ENCODE results near the gene SYNM.

SYNM gene

DNA sequence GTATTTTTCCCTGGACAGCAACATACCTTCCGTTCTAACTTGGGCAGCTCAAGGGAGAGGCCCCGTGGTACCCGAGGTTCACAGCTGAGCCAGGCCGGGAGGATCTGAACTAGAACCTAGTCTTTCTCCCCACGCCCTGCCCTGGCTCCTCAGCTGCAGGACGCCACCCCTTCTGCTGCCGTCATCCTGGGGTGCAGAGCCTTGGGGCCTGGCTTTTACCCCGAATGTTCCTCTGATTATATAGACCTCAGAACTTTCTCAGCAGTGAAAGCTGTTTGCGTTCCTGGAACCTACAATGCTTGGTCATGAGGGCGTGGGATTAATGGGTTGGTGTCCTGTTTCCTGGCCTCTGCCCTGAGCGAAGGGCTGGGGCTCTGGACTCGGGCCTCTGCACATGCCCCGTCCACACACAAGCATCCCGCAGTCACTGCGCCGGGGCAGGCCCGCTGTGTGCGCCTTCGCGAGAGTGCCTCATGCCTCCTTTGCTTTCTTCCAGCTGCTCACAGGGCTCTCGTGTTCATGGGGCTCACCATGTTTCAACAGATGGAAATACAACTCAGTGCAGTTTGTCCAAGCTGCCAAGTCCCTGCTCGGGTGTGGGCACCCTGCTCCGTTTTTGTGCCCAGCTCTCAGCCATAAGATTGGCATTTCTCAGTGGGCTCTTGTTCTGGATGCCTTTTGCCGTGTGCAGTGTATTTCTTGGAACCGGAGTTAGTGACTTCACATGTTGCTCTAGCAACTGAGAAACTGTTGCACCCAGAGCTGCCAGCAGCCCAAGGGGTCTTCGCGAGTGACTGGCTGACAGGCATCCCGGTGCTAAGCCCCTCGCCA is 20.4 kb downstream of the SYNM start:
- DNase-seq: no peak

DNA sequence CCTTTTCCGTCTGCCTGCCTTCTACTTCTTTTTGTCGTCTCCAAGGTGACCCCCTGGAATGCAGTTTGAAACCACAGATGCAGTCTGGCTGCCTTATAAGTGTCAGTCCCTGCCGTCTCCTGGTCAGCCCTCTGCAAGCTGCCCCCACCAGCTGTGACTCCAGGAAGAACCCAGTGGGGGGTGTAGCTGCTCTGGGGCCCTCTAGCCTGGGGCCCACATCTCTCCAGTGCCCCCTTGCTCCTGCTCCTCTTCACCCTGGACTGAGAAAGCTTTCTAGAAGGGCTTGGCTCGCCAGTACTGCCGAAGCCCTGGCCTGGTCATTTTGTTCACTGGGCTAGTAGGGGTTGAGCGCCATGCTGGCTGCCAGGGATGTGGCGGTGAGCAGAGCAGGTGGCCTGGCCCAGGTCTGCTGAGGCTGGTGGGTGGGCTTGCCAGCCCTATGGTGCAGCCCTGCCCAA is 21.3 kb downstream of the SYNM start:
- DNase-seq: no peak

DNA sequence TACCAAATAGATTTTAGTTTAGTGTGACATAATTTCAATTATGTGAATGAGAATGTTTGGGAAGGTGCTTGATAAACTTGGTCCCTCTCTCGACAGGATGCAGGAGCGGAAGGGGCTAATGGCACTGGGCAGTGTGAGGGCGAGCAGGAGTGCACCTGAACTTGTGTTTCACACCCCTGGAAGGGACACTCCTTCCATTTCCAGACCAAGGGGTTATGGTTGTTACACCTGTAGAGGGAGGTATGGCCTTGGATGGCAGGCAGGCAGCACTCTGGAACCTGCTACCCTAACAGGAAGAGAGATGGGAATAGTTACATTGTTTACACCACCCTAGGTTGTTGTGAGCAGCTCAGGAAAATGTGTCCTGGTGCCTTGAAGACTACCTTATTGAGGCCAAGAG is 22.1 kb downstream of the SYNM start:
- DNase-seq: no peak

DNA sequence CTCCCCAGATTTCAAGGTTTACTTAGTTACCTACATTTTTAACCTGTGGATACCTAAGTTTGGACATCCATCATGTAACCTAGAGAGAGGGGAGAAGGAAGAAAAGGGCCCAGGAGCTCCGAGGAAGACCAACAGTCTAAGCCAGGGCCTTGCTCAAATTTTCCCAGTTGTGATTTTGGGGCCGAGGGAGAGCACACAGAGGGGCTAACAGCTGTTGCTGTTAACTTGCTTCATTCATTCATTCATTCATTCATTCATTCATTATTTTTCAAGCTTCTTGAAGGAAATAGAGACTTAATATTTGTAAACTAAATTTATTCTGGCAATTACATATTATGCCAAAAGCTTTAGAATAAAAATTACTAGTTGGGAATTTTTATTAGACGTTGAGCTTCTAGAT is 22.9 kb downstream of the SYNM start:
- no peak for DNase-seq

DNA sequence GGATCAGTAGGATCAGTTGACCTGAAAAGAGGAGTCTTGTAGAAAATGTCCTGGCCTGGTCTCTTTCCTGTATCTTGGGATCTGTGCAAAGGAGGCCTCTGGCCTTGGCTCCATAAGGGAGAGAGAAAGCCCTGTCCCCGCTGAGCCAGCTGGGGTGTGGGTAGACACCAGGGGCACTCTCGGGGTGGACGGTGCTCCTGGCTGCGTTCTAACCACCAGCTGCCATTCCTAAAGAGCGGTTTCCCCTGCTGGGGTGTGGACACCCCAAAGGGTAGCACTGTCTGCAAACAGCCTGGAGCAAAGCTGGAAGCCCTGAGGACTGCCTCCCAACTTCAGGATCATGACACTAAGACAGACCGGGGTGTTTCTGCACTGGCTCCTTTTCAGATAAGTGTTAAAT is 23.5 kb downstream of the SYNM start:
- DNase-seq: no peak

DNA sequence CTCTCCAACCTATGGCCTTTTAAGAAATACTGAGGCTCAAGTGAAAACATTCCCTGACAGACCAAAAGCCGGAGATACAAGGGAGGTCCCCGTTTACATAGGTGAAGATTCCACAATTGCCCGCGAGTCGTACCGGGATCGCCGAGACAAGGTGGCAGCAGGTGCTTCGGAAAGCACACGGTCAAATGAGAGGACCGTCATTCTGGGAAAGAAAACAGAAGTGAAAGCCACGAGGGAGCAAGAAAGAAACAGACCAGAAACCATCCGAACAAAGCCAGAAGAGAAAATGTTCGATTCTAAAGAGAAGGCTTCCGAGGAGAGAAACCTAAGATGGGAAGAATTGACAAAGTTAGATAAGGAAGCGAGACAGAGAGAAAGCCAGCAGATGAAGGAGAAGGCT is 24.8 kb downstream of the SYNM start:
- no peak for DNase-seq

DNA sequence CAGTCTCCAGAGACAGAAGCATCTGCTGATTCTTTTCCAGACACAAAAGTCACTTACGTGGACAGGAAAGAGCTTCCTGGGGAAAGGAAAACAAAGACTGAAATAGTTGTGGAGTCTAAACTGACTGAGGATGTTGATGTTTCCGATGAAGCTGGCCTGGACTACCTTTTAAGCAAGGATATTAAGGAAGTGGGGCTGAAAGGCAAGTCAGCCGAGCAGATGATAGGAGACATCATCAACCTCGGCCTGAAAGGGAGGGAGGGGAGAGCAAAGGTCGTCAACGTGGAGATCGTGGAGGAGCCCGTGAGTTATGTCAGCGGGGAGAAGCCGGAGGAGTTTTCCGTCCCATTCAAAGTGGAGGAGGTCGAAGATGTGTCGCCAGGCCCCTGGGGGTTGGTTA is 25.4 kb downstream of the SYNM start:
- no peak for DNase-seq

DNA sequence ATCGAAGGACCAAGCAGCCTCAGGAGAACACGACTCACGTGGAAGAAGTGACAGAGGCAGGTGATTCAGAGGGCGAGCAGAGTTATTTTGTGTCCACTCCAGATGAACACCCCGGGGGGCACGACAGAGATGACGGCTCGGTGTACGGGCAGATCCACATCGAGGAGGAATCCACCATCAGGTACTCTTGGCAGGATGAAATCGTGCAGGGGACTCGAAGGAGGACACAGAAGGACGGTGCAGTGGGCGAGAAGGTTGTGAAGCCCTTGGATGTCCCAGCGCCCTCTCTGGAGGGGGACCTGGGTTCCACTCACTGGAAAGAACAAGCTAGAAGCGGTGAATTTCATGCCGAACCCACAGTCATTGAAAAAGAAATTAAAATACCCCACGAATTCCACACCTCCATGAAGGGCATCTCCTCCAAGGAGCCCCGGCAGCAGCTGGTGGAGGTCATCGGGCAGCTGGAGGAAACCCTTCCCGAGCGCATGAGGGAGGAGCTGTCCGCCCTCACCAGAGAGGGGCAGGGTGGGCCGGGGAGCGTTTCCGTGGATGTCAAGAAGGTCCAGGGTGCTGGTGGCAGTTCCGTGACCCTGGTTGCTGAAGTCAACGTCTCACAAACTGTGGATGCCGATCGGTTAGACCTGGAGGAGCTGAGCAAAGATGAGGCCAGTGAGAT is 26.0 kb downstream of the SYNM start:
- no peak for DNase-seq

DNA sequence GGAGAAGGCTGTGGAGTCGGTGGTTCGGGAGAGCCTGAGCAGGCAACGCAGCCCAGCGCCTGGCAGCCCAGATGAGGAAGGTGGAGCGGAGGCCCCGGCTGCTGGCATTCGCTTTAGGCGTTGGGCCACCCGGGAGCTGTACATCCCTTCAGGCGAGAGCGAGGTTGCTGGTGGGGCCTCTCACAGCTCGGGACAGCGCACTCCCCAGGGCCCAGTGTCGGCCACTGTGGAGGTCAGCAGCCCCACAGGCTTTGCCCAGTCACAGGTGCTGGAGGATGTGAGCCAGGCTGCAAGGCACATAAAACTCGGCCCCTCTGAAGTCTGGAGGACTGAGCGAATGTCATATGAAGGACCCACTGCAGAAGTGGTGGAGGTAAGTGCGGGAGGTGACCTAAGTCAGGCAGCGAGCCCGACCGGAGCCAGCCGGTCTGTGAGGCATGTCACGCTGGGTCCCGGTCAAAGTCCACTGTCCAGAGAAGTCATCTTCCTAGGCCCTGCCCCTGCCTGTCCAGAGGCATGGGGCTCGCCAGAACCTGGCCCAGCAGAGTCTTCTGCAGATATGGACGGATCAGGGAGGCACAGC is 26.7 kb downstream of the SYNM start:
- no peak for DNase-seq

DNA sequence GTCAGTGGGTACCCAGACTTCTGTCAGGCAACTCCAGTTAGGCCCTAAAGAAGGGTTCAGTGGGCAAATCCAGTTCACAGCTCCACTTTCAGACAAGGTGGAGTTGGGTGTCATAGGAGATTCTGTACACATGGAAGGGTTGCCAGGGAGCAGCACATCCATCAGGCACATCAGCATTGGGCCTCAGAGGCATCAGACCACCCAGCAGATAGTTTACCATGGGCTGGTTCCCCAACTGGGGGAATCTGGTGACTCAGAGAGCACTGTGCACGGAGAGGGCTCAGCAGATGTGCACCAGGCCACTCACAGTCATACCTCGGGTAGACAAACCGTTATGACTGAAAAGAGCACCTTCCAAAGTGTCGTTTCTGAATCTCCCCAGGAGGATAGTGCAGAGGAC is 27.2 kb downstream of the SYNM start:
- DNase-seq: no peak

DNA sequence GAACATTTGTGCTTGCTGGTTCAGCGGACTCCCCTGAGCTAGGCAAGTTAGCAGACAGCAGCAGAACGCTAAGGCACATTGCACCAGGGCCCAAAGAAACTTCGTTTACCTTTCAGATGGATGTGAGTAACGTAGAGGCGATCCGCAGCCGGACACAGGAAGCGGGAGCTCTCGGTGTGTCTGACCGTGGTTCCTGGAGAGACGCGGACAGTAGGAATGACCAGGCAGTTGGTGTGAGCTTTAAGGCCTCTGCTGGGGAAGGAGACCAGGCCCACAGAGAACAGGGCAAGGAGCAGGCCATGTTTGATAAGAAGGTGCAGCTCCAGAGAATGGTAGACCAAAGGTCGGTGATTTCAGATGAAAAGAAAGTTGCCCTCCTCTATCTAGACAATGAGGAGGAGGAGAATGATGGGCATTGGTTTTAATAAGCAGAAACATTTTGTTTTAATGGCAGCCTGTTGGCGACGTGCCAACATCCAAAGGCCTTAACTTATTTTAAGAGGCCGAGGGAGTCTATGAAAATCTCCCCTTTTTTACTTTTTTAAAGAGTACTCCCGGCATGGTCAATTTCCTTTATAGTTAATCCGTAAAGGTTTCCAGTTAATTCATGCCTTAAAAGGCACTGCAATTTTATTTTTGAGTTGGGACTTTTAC is 27.9 kb downstream of the SYNM start:
- no peak for DNase-seq

DNA sequence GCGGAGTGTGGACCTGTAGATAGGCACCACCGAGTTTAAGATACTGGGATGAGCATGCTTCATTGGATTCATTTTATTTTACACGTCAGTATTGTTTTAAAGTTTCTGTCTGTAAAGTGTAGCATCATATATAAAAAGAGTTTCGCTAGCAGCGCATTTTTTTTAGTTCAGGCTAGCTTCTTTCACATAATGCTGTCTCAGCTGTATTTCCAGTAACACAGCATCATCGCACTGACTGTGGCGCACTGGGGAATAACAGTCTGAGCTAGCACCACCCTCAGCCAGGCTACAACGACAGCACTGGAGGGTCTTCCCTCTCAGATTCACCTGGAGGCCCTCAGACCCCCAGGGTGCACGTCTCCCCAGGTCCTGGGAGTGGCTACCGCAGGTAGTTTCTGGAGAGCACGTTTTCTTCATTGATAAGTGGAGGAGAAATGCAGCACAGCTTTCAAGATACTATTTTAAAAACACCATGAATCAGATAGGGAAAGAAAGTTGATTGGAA is 29.5 kb downstream of the SYNM start:
- DNase-seq: no peak

DNA sequence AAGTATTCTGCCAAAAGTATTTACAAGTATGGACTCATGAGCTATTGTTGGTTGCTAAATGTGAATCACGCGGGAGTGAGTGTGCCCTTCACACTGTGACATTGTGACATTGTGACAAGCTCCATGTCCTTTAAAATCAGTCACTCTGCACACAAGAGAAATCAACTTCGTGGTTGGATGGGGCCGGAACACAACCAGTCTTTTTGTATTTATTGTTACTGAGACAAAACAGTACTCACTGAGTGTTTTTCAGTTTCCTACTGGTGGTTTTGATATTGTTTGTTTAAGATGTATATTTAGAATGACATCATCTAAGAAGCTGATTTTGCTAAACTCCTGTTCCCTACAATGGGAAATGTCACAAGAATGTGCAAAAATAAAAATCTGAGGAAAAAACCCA is 30.3 kb downstream of the SYNM start:
- no peak for DNase-seq

DNA sequence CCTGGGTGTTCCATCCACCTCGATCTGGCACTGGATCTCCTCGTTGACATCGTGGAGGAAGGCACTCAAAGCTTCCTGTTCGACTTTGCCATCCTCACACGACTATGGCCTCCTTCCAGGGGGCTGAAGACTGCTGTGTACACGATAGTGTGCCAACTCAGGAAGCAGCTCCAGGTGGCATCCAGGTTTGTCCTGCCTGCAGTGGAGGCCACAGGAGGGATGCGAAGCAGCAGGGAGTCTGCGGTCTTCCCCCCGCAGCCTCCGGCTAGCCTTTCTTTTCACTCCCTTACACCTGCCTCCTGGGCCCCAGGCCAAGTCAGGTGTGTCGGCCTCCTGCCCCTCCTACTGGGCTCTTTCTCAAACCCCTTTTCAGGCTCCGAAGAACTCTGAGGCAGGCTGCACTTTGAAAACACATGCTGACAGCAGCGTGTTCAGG is 32.2 kb downstream of the SYNM start:
- DNase-seq: no peak

DNA sequence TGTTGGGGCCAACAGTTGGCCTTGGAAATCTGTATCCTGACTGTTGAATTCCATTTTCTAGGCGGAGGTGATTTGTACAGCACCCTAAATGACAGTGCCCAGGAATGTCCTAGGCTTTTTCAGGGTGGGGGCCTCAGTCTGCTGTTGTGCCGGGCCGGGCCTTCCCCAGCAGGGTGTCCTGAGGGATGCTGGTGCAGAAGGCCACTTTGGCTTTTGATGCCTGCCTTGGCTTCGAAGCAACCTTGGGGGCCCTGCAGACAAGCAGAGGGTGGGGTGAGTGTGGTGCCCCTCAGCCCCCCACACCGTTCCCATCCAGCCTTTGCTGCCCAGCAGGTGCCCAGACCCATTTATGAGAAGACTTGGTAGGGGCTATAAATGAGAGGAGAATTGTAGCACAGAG is 33.0 kb downstream of the SYNM start:
- no peak for DNase-seq

DNA sequence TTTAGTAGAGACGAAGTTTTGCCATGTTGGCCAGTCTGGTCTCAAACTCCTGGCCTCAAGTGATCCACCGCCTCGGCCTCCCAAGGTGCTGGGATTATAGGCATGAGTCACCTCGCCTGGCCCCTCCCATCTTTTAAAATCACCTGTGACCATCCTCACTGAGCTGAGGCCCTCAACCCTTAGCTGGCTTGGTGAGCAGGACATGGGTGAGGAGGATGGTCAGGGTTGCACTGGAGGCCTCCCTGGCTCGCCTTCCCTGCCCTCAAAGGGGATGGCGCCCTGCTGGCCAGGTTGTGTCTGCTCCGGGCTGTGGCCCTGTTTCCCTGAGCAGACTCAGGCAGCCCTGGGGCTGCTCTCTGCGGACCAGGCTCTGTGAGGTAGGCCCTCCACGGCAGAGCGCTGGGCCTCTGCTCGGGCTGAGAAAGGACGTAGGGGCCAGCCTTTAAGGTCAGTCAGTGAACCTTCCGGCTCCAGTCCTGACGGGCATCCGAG is 33.7 kb downstream of the SYNM start:
- DNase-seq: no peak

DNA sequence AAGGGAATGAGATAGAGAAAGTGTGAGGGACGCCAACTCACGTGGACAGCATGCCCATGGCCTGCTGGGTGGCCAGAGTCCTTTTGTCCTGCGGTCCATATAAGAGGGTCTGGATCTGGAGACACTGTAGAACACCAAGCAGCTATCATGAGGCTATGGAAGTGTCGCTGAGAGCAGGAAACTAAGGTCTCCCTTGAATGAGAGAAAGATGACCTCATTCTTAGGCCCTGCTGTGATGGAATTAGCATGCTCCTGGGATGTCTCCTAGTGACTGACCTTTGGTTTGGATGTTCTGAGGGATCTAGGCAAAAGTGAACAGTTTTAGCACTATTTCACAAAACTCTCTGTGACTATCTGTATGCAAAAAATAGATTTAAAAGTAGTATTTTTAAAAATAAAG is 34.4 kb downstream of the SYNM start:
- DNase-seq: no peak

DNA sequence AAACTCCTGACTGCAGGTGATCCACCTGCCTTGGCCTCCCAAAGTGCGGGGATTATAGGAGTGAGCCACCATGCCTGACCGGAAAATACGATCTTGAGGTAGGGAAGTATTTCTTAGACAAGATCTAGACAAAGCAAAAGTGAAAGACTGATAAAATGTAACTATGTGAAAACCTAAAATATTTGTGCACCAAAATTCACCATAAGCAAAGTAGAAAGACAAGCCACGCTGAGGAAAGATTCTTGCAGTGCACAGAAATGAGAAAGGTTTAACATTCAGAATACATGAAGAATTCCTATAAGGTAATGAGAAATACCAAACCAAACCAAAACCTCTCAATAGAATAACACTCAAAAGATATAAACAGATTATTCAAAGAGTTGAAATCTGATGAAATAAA is 35.7 kb downstream of the SYNM start:
- no peak for DNase-seq

DNA sequence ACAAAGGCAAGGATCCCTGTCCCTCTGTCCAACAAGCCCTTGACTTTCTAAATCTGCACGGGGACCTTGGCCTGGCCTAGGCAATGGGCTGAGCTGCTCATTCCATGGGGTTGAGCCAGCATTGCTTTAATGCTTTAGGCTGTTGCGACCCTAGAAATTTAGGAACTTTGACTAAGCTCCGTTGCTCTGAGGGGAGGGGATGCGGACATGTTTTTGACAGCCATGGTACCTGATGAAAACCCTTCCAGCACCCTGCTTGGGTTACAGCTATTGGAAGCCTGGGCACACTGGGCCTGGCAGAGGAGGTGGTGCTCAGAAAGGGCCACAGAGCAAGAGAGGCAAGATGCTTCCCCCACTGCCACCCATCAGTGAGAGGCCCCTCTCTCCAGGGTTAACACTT is 37.1 kb downstream of the SYNM start:
- no peak for DNase-seq

DNA sequence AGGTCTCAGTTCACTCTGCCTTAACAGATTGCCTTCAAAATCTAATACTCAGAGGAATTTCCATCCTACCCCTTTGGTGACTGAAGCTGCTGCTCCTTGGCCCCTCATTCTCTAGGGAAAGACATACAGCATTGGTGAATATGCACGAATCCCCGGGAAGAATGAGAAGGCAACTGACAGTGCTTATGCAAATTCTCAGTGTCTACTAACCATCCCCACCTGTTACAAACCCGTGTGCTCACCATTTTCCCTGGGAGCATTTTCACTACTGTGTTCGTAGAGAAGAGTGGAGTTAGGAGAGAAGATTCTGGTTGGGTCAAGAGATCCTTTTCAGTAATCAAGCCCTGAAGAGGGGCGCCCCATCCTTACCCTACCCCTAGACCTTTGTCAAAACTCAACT is 37.7 kb downstream of the SYNM start:
- DNase-seq: no peak

DNA sequence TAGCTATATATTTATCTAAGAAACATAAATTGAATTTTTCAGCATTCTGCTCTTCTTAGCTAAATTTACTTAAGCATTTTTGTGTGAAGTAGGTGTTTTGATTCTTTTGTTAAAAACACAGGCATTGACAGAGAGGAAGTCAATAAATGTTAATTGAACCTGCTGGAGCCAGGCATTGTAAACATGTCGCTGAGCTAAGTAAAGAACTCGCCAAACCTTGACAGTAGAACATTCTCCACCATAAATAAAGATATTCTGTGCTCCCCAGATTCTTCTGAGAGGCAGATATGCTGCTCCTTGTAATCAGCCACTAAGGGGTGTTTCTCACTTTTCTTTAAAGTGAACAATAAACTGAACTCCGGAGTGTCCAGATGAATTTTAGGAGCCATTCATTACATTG is 38.4 kb downstream of the SYNM start:
- no peak for DNase-seq

DNA sequence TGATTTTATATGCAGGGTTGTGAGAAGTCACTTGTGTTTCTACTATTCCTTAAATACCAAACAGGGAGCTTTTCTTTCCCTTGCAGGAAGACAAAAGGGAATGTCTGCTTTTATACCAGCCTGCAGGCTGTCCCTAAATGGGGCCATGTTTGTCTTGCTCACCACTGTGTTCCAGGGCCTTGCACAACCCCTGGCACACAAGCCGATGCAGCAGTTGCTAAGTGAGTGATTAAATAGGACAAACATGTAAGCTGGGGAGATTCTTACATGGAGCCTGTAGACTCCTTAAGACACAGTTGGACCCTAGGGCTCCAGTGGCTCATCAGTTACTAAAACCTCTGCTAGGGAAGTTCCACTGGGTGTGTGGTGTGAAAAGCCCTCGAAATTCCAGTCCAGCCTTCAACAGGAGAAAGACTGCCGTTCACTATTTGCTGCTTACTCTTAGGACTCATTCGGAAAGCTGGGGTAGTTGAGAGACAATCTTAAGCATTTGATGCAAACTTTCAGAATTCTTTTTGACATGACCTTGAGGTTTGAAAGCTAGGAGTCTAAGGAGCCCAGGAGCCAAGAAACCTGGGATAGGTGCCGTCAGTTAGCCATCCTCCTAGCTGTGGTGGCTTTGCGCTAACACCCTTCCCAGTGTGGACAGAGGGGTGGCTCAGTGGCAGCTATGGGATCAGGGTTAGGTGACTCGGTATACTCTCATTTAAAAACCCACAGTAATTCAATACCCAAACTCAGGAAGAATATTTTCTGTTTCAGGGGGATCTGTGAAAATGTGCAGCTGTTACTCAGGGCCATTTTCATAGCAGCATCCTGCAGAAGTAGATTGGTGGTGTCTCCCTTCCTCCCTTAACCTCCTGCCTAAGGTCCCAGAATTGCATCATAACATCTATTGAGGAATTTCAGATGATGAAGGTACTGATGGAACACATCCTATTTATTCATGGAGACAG is 39.1 kb downstream of the SYNM start:
- no peak for DNase-seq

Data from stimulated activated CD8-positive, alpha-beta memory T cell treated with anti-CD3 and anti-CD28 coated beads, Interleukin-4, amount 100 ng/mL, for 48 hours (primary cell).